Measurements from ENCODE around the gene RAD51B. TPM values are rescaled to one million over a fixed set of nuclear protein-coding genes. Genes with fewer than 3 reads are reported as not detected.

Gene RAD51B
- total RNA-seq, 2 donors from 2014 or later = 13.7 to 15.1 TPM

- intact Hi-C loops (cut with DNase I) = loop anchor here in 1 of 2 donors (5.0 kb wide), 1 partner anchor 227 kb away; no protein-coding TSS in a partner anchor
- no peak for DNase-seq (ENCODE audit: low spot score)
Measured at GRCh38 chr14:68550338-68550715, 730.7 kb downstream of the RAD51B start.

- no peak for DNase-seq (ENCODE audit: low spot score)
- intact Hi-C loops (cut with DNase I) = loop anchor here in 1 of 2 donors (5.0 kb wide), 1 partner anchor 226 kb away; no protein-coding TSS in a partner anchor
Measured at GRCh38 chr14:68551045-68551683, 731.6 kb downstream of the RAD51B start.

GRCh38 chr14:68552075-68552474 lies 732.5 kb downstream of the RAD51B start:
- DNase-seq (ENCODE audit: low spot score) = no peak
- intact Hi-C loops (cut with DNase I) = loop anchor here in 1 of 2 donors (5.0 kb wide), 1 partner anchor 225 kb away; no protein-coding TSS in a partner anchor

DNA sequence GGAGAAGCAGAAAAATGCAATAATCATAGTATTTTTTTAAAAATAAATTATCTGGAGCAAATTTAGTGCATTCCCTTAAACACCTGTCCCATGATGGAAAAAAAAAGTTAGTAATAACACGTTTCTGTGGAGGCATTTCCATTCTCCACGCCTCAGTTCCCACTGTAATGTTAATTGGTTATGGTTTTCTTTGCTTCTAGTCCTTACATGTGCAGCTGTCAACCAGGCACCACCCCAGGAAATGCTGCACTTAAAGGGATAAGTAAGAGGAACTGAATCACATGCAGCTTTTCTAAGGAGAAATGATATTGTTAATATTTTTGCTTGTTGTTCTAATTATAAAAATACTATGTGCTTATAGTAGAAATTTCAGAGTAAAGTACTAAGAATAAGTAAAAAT lies 733.0 kb downstream of the RAD51B start:
- DNase-seq (ENCODE audit: low spot score) = no peak
- intact Hi-C loops (cut with DNase I) = loop anchor here in 1 of 2 donors (5.0 kb wide), 1 partner anchor 225 kb away; no protein-coding TSS in a partner anchor

DNA sequence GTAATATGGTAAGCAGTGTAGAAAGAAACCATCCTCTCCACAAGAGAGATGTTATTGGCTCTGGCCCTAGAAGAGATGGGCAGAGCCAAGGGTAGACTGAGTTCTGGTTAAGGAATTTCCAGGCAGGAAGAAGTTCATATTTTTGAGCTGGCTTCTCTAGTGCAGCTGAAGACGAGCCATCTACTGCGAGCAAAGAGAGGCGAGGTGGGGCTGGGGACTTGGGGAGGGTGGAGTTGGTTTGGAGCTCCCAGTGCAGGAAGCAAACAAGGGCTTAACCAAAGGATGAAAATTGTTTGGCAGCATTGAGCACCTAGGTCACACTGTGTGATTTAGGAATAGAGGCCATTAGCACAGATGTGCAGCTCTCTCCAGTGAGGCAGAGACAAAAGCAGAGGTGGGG lies 733.7 kb downstream of the RAD51B start:
- intact Hi-C loops (cut with DNase I) = loop anchor here in 1 of 2 donors (5.0 kb wide), 1 partner anchor 224 kb away; no protein-coding TSS in a partner anchor
- no peak for DNase-seq (ENCODE audit: low spot score)

- intact Hi-C loops (cut with DNase I) = loop anchor here in 1 of 2 donors (5.0 kb wide), 1 partner anchor 223 kb away; no protein-coding TSS in a partner anchor
- no peak for DNase-seq (ENCODE audit: low spot score)
Measured at GRCh38 chr14:68554231-68554630, 734.7 kb downstream of the RAD51B start.

DNA sequence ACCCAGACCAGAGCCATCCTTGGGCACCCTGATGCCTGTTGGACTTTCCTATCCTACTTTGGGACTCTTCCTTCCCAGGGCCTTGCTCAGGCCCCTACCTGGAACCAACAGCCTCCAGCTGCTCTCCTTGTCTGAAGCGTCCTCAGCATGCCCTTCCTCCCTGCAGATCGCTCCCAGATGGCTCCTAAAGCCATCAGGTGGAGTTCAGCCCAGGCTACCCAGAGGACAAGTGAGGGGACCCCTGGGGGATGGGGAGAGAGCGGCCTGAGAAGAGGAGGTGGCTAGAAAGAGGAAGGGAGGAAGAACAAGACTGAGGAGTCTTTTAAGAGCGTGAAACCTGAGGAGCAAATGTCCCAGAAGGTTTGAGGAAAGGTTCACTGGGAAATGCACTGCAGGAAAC lies 736.7 kb downstream of the RAD51B start:
- no peak for DNase-seq (ENCODE audit: low spot score)
- intact Hi-C loops (cut with DNase I) = no loop called here

GRCh38 chr14:68557648-68558047 lies 738.1 kb downstream of the RAD51B start:
- intact Hi-C loops (cut with DNase I) = no loop called here
- DNase-seq (ENCODE audit: low spot score) = no peak

DNA sequence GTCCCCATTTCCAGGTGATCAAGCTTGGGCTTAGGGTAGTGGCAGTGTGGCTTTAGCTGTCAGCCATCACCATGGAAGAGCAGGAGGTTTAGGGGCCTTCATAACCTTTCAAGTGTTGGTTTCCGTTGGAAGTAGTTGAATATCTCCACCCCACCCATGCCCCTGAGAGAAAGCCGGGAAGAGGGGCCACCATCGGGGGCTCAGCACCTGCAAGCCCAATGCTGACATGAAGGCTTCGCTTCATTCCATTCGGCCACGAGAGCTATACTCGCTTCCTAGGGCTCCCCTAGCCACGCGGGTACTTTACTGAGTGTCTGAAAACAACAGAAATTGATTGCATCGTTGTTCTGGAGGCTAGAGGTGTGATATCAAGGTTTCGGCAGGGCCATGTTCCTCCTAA lies 738.5 kb downstream of the RAD51B start:
- no peak for DNase-seq (ENCODE audit: low spot score)
- intact Hi-C loops (cut with DNase I) = no loop called here

GRCh38 chr14:68559949-68560348 lies 740.4 kb downstream of the RAD51B start:
- intact Hi-C loops (cut with DNase I) = no loop called here
- DNase-seq (ENCODE audit: low spot score) = no peak

DNA sequence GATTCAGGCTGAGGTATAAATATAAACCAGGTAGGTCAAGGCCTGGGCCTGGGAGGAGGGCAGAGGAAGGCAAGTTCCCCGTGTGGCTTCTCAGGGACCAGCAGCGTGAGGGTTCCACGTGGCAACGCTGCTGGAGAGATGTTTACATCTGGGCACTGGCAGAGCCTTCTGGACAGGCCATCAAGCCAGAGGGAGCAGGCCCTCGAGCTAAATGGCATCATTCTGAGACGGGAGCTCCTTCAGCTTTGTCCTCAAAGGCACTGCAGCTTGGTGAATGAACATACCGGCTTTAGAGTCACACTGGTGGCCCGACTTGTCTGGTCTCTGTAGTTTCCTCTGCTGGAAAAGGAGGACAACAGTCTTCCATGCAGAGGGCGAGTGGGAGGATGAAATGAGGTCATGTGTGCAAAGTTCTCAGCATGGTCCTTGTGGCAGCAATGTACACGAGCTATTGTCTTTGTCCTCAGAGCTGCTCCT lies 742.0 kb downstream of the RAD51B start:
- DNase-seq (ENCODE audit: low spot score) = no peak
- intact Hi-C loops (cut with DNase I) = no loop called here

- no peak for DNase-seq (ENCODE audit: low spot score)
- intact Hi-C loops (cut with DNase I) = no loop called here
Measured at GRCh38 chr14:68562911-68563250, 743.3 kb downstream of the RAD51B start.

- DNase-seq (ENCODE audit: low spot score) = no peak
Measured at GRCh38 chr14:68563251-68564131, 743.9 kb downstream of the RAD51B start.

DNA sequence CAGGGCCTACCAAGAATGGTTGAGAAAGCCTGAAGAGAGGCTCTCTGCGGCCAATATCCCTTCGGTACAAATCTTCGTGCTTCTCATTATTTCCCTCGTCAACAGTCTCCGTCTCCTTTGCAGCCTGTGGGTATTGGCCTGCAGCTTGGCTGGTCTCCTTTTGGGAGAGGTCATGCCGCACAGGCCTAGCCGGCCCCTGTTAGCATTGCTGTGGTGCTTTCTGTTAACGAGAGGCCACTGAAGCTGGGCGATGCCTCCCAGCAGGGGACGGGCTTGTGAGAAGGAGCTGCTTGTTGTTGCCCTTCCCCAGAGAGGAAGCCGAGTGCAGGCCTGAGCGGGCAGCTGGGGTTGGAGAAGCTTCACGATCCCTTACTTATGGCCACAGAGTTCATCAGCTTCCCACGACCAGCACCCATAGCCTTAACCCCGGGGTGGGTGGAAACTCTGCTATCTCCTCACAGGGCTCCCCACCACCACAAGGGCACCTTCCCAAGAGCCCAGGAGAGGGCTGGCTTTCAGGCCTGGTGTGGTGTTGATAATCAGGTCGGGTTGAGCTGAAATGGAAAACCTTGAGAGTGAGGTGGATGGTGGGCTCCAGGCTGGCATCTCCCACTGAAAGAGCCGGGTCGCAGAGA lies 744.7 kb downstream of the RAD51B start:
- DNase-seq (ENCODE audit: low spot score) = no peak
- intact Hi-C loops (cut with DNase I) = loop anchor here in 1 of 2 donors (1.0 kb wide), 1 partner anchor 25 kb away; no protein-coding TSS in a partner anchor

More at GRCh38 chr14:68563251-68564131, 743.9 kb downstream of the RAD51B start:
- intact Hi-C loops (cut with DNase I) = loop anchor here in 1 of 2 donors (1.0 kb wide), 1 partner anchor 26 kb away; no protein-coding TSS in a partner anchor

DNA sequence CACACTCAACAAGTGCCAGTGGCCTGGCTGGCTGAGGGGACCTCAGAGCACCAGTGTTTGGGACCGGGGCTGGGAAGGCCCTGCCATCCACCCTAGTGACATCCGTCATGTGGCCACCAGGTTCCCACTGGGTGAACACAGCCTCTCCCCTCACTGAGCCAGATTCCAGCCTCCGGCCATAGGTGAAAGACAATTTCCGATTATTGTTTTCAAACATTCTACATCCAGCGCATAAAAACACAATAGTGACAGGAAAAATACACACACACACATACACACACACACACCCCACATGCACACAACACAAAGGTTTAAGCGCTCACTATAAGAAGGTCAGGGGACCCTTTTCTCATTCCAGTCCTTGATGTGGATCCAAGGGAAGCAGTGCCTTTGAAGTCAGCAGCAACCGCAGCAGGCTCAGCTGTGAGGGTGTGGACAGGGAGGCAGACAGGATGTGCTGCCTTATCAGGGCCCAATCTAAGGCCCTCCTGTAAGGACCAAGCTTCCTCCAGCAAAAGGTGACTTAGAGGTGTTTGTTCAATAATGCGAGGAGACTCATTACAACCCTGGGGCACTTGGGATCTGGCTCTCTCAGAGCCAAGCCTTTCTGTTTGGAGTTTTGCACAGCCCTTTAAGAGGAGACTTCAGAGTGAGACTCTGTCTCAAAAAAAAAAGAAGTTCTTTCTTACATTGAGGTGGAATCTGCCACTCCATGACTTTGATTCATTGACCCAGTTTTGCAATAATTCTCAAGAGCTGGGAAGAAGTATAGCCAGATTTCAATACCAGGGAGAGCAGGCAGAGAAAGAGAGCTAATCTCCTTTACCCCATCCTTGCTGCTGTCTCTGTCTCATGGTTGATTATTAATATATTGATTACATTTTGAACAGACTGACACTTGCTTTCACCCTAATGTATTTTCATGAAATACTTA lies 745.5 kb downstream of the RAD51B start:
- DNase-seq (ENCODE audit: low spot score) = no peak
- intact Hi-C loops (cut with DNase I) = loop anchor here in 1 of 2 donors (1.0 kb wide), 1 partner anchor 24 kb away; no protein-coding TSS in a partner anchor

DNA sequence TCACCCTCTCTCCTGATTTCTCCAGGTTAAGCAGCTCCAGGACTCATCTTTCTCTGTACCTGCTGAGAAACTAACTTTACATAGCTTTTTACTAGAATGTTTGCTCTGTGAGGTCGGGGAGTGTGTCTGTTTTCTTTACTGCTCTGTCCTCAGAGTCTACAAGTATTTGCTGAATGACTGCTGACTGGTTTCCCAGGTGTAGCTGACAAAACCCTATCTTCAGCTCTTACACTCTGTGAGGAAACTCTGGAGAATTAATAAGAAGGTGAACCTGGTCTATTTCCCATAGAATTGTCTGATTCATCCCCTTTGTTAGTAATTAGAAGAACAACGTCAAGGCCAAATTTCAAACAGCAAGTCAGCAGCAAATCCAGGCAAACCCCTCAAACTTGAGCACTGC lies 746.5 kb downstream of the RAD51B start:
- intact Hi-C loops (cut with DNase I) = no loop called here
- DNase-seq (ENCODE audit: low spot score) = no peak

- no peak for DNase-seq (ENCODE audit: low spot score)
- intact Hi-C loops (cut with DNase I) = no loop called here
Measured at GRCh38 chr14:68568907-68569897, 749.6 kb downstream of the RAD51B start.
